Measurements from ENCODE around the gene RNF13. TPM values are rescaled to one million over a fixed set of nuclear protein-coding genes. Genes with fewer than 3 reads are reported as not detected.

The RNF13 gene
- total RNA-seq, 1 experiment from 2014 or later, result 76.9 TPM

GRCh38 chr3:149844091-149844490, 31.1 kb downstream of the RNF13 start:
- BruUV-seq (replicated peaks), result no TSS peak
- POLR2A ChIA-PET, result interaction anchor here (0.6 kb wide), 1 partner anchor 220 kb away, joined by 3 read pairs; no protein-coding TSS in a partner anchor
- Histone ChIP-seq H3K27ac (ENCODE audit: low read length) (no peak overlapping the region), H3K4me3 (ENCODE audit: low read depth in 2 of 2, low read length in 2 of 2) (no peak overlapping the region), H3K4me1 (ENCODE audit: control insufficient read depth, insufficient read depth, low read length) (no peaks in the 10 kb centered on the region), H3K9me3 (ENCODE audit: control insufficient read depth, insufficient read depth, low read depth, low read length) (no peaks in the 10 kb centered on the region), H3K27me3 (ENCODE audit: control insufficient read depth, insufficient read depth, low read length) (no peaks in the 10 kb centered on the region), H3K36me3 (ENCODE audit: control insufficient read depth, insufficient read depth, low read length) (no peaks in the 10 kb centered on the region)
- no peak for DNase-seq (ENCODE audit: low read depth, low spot score)
- CTCF ChIA-PET, result no interaction called here
- ATAC-seq, result no peak
- intact Hi-C loops (cut with micrococcal nuclease; ENCODE audit: unreplicated experiment) (no loop called here), in situ Hi-C loops (cut with HindIII; ENCODE audit: low pct_unique_long_range_greater_than_20kb, low sequenced_read_pairs) (no loop called here)
- TF ChIP-seq CTCF (IDR thresholded peaks at IDR 0.05) (no peak), POLR2AphosphoS5 (IDR thresholded peaks at IDR 0.05; ENCODE audit: low read depth, low read length) (no peak), SIN3A (IDR thresholded peaks at IDR 0.05; ENCODE audit: borderline replicate concordance, insufficient read depth, low read depth, low read length) (no peak), REST (IDR thresholded peaks at IDR 0.05; ENCODE audit: insufficient read depth in 1 of 2, low read depth in 2 of 2, low read length in 1 of 2) (no peak), TCF7L2 (IDR thresholded peaks at IDR 0.05; ENCODE audit: low read depth, low read length) (no peak)

- DNase-seq (ENCODE audit: low read depth, low spot score) (peak; percentile 20), ATAC-seq (no peak)
- CTCF ChIA-PET, result no interaction called here
- Histone ChIP-seq H3K9me3 (ENCODE audit: control insufficient read depth, insufficient read depth, low read depth, low read length) (no peaks in the 10 kb centered on the region), H3K27ac (ENCODE audit: low read length) (no peak overlapping the region), H3K27me3 (ENCODE audit: control insufficient read depth, insufficient read depth, low read length) (no peaks in the 10 kb centered on the region), H3K4me3 (ENCODE audit: low read depth in 2 of 2, low read length in 2 of 2) (no peak overlapping the region), H3K36me3 (ENCODE audit: control insufficient read depth, insufficient read depth, low read length) (no peaks in the 10 kb centered on the region), H3K4me1 (ENCODE audit: control insufficient read depth, insufficient read depth, low read length) (no peaks in the 10 kb centered on the region)
- BruUV-seq (replicated peaks), result no TSS peak
- in situ Hi-C loops (cut with HindIII; ENCODE audit: low pct_unique_long_range_greater_than_20kb, low sequenced_read_pairs), result no loop called here
- intact Hi-C loops (cut with micrococcal nuclease; ENCODE audit: unreplicated experiment), result no loop called here
- TF ChIP-seq TCF7L2 (IDR thresholded peaks at IDR 0.05; ENCODE audit: low read depth, low read length), result no peak
- TF ChIP-seq REST (IDR thresholded peaks at IDR 0.05; ENCODE audit: insufficient read depth in 1 of 2, low read depth in 2 of 2, low read length in 1 of 2), result no peak
- TF ChIP-seq CTCF (IDR thresholded peaks at IDR 0.05), result no peak
- POLR2A ChIA-PET, result no interaction called here
These were observed 32.7 kb downstream of the RNF13 start for GRCh38 chr3:149845570-149846244.

Measured in Panc1 (cell line).